Measurements from ENCODE around the gene RASA3.

- TF ChIP-seq CTCF (conservative IDR thresholded peaks at IDR 0.05) (no peak), EZH2 (IDR thresholded peaks at IDR 0.05; ENCODE audit: low read depth) (no peak)
These were observed 90.2 kb downstream of the RASA3 start for GRCh38 chr13:114042066-114042815.
